GM21825 (cell line): Measurements from ENCODE around the gene IFIT2.

Experiments
- ATAC-seq: cut with Tn5 transposase; IDR thresholded peaks from one replicate; pipeline ENCODE4 v1.9.1; 2021; ENCODE audit warnings: mild to moderate bottlenecking, moderate library complexity; ENCODE audit not compliant: unreplicated experiment

IFIT2 gene

DNA sequence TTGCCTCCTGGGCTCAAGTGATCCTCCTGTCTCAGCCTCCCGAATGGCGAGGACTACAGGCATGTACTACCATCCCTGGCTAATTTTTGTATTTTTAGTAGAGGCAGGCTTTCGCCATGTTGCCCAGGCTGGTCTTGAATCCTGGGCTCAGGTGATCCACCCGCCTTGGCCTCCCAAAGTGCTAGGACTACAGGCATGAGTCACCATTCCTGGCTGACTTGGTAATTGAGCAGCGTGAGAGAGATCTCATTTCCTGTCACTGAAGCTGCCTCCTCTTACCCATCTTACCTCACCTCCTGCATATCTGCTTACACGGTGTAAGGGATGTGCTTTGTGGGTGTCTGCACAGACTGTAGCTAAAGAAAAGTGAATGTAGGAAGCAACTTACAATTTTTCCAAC is 35.6 kb downstream of the IFIT2 start:
- no peak for ATAC-seq

DNA sequence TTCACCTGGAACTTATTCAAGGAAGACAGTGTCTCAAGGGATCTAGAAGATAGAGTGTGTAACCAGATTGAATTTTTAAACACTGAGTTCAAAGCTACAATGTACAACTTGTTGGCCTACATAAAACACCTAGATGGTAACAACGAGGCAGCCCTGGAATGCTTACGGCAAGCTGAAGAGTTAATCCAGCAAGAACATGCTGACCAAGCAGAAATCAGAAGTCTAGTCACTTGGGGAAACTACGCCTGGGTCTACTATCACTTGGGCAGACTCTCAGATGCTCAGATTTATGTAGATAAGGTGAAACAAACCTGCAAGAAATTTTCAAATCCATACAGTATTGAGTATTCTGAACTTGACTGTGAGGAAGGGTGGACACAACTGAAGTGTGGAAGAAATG is 36.9 kb downstream of the IFIT2 start:
- no peak for ATAC-seq

DNA sequence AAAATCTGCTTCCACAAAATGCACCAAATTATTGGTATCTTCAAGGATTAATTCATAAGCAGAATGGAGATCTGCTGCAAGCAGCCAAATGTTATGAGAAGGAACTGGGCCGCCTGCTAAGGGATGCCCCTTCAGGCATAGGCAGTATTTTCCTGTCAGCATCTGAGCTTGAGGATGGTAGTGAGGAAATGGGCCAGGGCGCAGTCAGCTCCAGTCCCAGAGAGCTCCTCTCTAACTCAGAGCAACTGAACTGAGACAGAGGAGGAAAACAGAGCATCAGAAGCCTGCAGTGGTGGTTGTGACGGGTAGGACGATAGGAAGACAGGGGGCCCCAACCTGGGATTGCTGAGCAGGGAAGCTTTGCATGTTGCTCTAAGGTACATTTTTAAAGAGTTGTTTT is 38.0 kb downstream of the IFIT2 start:
- no peak for ATAC-seq

DNA sequence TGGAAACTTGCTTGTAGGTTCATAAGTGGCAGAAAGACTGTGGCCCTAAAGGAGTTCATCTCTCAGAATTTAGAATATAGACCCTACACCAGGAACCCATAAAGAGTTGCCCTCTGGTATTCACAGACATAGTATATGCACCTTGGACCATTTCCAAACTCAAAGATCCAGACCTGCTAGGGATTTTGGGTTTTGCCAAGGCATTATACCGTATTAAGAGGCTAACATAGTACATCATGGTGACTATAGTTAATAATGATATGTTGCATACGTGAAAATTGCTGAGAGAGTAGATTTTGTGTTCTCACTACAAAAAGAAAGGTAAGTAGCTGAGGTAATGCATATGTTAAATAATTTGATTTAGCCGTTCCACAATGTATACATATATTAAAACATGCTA is 39.8 kb downstream of the IFIT2 start:
- no peak for ATAC-seq

DNA sequence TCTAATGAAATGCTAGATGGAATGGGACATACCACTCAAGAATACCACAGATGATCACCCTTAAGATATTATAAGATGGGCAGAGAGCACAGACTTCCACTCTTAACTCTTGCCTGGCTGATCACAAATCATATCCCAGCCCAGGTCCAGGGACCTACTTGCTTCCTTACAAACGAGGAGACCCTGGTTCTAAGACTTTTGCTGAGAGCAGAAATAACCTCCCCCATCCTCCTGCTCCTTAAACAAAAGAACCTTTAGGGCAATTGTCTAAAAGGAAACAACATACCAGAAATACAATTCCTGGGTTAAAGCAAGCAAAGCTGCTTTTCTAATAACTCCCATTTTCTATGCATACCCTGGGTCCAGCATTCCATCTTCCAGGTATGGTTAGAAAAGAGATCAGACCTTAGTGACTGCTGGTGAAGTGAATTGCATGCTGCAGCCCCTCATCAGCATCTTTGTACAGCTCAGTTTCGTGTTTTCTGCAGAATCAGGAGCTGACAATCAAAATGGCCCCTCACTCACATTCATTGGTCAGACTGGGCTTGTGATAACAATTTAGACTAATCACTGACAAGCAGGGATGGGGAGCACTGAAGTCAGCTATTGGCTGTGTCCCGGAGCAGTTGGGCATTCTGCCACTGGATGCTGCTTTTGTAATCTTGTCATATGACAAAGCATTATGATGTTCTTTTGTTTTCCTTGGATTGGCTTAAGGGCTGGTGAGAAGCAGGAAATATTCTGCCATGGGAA is 40.5 kb downstream of the IFIT2 start:
- ATAC-seq = no peak

DNA sequence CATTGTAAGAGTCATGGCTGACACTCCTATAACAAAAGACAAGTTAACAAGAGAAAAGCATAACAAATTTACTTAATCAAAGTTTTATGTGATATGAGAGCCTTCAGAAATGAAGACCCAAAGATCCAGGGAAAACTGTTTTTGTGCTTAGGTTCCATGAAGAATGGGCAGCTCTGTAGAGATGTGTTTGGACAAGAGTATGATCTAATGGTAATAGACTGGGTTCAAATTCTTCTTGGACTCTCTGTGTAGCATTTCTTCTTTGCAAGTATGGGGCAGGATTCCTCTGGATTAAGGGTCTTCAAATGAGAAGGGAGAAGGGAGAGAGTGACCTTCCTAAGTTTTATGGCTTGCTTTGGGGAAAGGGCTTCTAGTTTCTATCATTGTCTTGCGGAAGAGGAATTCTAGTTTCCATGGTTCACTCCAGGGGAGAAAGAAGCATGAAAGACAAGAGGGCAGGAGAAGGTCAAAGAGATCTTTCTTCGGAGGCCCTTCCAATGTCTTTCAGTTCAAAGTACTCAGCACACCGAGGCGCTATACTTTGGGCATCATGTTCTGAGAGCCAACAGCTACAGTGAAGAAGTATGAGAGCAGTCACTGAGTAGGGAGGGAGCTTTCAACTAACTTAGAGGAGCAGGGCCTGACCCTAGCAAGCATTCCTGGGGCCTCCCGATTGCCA is 41.4 kb downstream of the IFIT2 start:
- no peak for ATAC-seq

DNA sequence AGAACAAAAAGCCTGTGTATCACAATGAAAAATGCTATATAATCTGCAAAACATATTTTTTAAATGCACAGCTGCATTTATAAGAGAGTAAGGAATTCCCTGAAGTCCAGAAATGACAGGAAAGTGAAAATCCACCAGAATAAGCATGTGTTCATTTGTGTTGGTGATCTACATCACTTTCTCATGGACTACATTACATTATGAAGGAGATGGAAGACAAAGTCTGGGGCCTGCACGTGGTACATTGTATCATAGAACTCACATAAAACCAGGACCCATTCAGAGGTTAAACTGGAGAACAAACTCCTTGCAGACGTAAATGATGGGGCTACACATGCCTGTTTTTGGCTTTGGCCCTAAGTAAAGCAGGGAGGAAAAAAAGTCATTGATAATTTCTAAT is 42.3 kb downstream of the IFIT2 start:
- ATAC-seq = no peak

DNA sequence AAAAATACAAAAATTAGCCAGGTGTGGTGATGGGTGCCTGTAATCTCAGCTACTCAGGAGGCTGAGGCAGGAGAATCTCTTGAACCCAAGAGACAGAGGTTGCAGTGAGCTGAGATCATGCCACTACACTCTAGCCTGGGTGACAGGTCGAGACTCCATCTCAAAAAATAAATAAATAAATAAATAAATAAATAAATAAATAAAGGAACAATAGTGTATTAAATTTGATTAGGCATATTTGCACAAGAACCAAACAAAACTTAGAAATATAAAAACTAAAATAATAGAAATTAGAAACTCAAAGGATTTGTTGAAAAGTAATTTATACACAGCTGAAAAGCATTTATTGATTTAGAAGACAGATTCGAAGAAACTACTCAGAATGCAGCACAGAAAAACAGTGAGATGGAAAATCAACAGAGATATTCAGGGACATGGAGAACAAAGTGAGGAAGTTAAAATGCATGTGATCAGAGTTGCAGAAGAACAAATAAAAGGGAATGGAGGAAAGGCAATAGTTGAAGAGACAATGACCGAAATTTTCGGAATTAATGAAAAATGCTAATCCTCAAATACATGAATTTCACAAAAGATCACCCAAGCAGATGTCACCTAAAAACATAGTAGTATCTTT is 43.6 kb downstream of the IFIT2 start:
- ATAC-seq = no peak

DNA sequence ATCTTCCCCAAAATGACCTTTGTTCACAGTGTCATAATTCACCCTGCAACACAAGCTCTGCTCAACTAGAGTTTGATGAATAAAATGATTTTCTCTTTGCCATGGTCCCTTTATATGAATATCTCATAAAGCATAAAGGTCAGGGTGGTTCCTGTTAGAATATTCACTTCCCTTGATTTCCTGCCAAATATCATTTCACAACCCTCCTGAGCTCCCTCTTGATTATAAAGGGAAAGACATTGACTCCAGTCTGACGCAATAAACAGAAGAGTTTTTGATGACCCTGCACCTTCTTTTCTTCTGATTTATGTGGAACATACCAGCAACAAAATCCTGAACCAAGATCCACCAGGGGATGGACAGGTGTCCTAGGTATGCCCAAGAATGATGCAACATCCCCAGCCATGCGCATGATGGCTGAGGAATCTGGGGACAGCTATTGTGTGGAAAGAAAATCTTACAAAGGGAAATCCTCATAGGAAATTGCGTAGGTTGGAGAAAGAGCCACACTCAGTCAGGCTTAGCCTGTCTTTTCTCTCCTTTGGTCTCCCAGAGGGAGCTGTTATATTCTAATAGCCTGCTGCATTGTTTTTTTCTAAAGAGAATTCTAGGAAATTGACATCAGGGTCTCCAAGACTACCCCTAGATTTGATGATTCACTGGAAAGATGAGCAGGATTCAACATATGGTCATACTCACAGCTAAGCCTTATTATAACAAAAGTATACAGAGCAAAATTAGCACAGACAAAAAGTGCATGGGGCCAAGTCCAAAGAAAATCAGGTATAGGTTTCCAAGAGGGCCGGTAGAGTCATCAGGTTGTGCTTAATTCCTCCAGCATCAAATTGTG is 44.8 kb downstream of the IFIT2 start:
- ATAC-seq = no peak

DNA sequence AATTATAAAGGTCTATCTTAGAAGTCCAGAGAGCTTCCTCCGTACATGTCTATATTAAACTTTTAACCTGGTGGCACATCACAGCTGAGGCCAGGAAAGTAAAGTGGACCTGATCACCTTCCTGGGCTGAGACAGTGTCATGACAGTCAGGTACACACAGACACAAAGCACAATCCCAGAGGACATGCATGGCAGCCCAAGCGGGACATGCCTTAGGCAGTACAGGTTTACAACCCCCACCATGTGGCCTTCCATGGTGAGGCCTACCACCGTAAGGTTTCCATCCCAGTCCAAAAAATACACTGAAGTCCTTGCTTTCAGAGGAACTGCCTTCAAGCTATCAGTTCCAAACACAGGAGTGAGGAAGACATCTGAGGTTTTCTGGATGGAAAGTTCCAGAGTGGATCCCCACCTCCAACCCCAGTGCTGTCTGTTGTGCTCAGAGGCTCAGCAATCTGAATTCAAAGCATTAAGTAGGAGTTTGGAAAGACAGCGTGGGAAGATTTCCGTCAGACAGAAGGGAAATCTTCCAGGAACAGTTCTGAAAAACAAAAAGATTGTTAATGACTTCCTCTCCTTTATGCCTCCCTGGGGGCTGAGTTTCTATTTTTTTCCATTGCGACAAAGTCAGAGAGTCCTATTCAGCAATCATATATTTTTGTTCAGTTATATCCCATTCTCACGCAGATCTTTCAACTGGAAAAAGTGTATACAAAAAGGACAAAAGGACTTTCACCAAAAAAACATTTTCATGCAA is 46.0 kb downstream of the IFIT2 start:
- no peak for ATAC-seq

DNA sequence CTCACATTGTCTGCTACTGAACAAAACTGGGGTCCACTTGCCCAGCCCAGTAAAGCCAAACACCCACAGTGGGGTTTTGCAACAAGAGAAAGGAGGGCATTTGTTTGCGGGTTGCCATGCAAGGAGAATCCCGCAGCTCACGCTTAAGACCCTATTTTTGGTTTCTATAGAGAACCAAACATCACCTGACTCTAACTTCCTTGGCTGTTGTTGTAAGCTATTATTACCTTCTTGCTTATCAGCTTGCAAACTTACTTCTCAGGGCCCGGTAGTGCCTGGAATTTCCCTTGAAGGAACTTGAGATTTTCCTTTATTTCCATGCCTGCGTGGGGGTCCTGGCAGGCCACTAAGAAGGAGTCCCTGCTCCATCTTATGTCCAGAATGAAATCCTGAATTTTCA is 46.6 kb downstream of the IFIT2 start:
- ATAC-seq = no peak

DNA sequence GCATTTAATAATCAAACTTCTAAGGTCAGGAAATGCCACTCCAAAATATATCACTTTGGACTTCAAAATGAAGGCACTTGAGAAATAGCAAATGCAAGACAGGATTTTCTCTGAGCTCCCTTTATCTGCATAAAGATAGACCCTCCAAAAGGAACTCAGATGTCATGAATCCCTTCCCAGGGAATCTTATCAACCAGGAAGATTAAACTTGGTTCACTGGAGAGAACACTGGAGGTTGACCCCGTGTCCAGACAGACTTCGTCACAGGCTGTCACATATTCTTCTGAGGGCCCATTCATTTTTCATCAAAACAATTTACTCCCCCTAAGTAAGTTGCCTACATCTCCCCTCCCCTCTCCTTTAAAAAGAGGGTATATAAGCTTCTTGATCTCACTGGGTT is 47.1 kb downstream of the IFIT2 start:
- ATAC-seq = no peak

DNA sequence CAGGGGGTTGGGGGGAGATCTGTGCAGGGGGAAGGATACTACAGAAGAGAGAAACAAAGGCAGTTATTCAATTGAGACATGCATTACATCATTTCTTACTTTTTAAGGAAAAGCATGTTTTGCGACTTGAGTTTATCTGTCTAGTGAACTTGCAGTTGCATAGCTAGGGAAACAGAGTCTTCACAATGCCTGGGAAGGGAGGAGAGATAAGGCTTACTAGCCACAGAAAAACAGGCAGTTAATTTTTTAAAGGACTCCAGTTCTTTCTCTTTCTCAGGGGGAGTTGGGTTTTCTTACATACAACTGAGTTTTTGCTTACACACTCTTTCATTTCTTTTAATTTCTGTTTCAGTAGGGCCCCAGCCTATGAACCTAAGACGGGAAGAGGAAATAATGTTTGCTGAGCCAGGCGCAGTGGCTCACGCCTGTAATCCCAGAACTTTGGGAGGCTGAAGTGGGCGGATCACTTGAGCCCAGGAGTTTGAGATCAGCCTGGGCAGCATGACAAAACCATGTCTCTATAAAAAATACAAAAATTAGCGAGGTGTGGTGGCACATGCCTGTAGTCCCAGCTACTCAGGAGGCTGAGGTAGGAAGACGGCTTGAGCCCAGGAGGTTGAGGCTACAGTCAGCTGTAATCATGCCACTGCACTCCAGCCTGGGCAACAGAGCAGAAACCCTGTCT is 48.9 kb downstream of the IFIT2 start:
- ATAC-seq = peak; percentile 40

DNA sequence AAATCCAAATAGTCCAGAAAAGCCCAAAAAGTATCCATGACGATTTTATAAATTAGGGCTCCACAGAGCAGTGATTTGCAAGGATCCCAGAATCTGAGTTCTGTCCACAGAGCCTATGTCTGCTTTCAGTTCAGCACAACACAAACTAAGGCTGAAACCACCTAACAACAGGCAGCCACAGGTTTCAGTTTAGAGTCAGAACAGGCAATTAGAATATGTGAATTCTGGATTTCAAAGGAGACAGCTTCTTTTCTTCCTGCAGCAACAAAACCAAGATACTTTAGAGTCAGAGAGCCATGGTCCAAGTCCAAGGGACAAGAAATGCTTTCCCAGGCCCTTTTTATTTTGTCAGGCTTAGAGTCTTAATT is 49.5 kb downstream of the IFIT2 start:
- ATAC-seq = peak; percentile 71

DNA sequence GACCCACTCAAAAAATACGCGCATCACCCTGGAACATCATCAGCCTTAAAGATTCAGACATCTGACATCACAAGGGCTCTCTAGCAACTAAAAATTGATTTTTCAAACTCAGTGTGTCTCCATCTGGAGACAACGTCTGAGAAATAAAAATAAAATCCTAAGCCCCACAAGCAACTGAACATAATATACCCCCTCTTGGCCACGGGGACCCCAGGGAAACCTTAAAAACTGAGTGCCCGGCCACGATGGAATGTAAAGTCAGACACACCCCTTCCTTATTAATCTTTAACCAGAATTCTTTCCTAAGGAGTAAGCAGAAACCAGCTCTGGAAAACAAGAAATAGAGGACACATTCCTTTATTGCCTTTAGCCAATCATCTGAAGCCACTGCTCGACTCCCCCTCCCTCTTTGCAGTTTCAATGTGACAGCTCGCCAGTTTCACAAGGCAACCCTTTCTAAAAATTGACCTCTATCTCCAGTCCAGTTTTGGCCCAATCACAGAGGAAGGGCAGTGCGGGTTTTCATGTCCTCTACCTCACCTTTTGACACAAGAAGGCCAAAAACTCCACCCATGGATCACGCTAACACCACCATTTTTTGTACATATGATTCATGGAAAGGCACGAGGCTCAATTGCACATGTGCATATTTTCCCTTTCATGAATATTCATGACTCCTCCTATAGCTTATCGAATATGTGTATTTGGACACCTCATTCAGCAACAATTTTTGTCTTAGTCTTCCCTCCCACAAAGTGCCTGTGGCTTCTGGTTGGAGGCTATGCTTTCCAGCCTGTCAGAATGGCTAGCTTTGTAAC is 50.1 kb downstream of the IFIT2 start:
- no peak for ATAC-seq

DNA sequence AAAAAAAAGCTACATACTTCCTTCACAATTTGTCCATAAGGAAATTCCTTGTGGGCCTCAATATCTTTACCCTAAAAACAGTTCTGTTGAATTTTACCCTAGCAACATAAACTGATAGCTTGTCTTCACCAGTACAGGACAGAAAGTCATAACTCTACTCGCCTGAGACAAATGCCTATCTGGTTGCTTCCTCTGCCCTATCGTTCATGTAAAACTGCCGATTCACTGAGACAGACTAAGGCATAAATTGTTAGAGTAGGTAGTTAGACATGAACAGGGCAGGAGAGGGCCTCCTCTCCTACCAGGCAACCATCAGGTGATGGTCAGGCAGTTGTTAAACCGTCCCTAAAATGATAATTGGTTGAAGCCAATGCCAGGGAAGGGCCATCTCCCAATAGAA is 51.0 kb downstream of the IFIT2 start:
- ATAC-seq = no peak

DNA sequence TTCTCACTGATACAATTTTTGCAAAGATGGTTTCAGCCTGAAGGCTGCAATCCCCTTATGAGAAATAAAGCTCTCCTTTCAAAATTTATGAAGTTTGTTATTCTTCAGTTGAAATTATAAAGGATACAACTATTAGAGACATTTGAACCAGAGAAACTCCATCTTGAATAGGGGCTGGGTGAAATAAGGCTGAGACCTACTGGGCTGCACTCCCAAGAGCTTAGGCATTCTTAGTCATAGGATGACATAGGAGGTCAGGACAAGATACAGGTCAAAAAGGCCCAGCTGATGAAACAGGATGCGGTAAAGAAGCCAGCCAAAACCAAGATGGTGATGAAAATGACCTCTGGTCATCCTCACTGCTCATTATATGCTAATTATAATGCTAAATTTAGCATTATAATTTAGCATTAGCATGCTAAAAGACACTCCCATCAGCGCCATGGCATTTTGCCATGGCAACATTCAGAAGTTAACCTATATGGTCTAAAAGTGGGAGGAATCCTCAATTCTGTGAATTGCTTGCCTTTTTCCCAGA is 53.6 kb downstream of the IFIT2 start:
- no peak for ATAC-seq

DNA sequence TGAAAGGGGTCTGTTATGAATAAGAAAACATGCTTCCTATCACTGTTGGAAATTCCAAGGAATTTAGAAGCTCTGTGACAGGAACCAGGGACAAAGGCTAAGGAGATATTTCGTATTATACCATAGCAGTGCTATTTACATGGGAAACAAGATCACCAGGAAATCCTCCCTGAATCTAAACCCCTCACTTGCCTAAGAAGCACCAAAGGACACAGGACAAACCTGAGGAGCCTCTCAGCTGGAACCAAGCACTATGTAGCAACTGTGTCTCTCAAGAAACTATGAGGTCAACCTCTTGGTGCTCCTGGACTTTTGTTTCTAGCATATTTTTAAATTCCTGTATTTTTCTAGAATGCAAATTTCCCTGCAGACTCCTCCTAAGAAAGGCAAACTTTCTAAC is 55.2 kb downstream of the IFIT2 start:
- no peak for ATAC-seq

DNA sequence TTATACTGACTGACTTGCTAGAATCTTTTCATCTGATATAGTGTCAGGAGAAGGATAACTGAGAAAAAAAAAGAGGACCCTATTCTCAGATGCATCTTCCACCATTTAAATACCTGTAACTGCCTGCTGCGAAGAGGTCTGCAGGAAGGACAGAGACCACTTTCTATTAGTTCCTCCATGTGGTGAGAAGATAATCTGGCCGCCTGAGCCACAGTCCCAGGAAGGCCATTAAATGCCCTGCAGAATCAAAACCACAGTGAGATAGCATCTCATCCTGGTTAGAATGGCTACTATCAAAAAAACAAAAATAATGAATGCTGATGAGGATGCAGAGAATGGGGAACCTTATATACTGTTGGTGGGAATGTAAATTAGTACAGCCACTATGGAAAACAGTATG is 56.1 kb downstream of the IFIT2 start:
- ATAC-seq = no peak
